ENCODE measurements around the gene VTCN1. TPM values are rescaled to one million over a fixed set of nuclear protein-coding genes. Genes with fewer than 3 reads are reported as not detected.

VTCN1 gene
- total RNA-seq, 1 experiment from 2014 or later, result not detected

DNA sequence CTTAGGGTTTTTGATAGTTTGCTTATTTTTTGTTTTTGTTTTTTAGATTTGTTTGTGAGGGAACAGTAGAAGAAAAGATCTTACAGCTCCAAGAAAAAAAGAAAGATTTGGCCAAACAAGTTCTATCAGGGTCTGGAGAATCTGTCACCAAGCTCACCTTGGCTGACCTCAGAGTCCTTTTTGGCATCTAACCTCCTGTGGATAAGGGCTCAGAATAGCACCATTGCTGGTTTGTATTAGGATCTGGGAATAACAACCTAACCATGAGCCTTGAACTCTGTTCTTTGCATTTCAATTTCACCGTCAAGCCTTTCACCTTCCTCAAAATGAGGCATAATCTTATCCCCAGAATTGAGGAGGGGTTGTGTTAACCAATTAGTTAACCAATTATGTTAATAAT is 109.4 kb downstream of the VTCN1 start:
- Histone ChIP-seq H3K27me3 (ENCODE audit: control insufficient read depth, insufficient read depth, low read length) (no peaks in the 10 kb centered on the region), H3K4me1 (ENCODE audit: control insufficient read depth, insufficient read depth, low read length) (no peaks in the 10 kb centered on the region), H3K36me3 (ENCODE audit: control insufficient read depth, insufficient read depth, low read length) (no peaks in the 10 kb centered on the region; the same call in 1 of the 2 replicates), H3K9me3 (ENCODE audit: control insufficient read depth, insufficient read depth, low read depth, low read length) (no peaks in the 10 kb centered on the region), H3K4me3 (ENCODE audit: low read depth in 2 of 2, low read length in 2 of 2) (no peak overlapping the region), H3K27ac (ENCODE audit: low read length) (no peak overlapping the region)
- in situ Hi-C loops (cut with HindIII; ENCODE audit: low pct_unique_long_range_greater_than_20kb, low sequenced_read_pairs), result no loop called here
- no TSS peak for BruUV-seq (replicated peaks)
- ATAC-seq (no peak), DNase-seq (ENCODE audit: low read depth, low spot score) (no peak)
- TF ChIP-seq SIN3A (IDR thresholded peaks at IDR 0.05; ENCODE audit: borderline replicate concordance, insufficient read depth, low read depth, low read length) (no peak), TCF7L2 (IDR thresholded peaks at IDR 0.05; ENCODE audit: low read depth, low read length) (no peak), POLR2AphosphoS5 (IDR thresholded peaks at IDR 0.05; ENCODE audit: low read depth, low read length) (no peak), CTCF (IDR thresholded peaks at IDR 0.05) (no peak), REST (IDR thresholded peaks at IDR 0.05; ENCODE audit: insufficient read depth in 1 of 2, low read depth in 2 of 2, low read length in 1 of 2) (no peak)
- intact Hi-C loops (cut with micrococcal nuclease; ENCODE audit: unreplicated experiment), result no loop called here
- ChIA-PET POLR2A (no interaction called here), CTCF (no interaction called here)

DNA sequence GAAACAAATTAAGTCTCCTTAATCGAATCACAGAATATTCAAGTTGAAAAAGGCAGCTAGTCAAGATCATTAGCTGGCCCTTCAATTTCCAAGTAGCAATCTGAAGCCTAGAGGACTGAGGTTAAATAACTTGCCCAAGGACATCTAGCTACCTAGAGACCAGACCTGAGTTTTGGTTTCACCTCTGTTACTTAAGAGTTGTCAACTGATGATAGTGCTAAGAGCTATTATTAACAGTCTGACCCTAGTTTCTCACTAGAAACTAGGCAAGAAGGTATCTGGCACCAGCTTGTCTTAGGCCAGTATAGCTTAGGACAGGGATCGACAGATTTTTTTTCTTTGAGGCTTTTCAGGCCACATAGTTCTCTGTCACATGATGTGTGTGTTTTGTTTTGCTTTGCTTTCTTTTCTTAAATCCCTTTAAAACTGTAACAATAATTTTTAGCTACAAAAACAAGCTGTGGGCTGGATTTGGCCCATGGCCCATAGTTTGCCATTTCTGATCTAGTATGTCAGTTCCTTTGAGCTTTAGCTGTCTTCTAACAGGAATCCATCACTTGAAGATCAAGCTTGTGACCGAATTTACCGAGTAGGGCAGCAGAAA is 112.3 kb downstream of the VTCN1 start:
- H3K9me3 ChIP-seq (ENCODE audit: control insufficient read depth, insufficient read depth, low read depth, low read length), result no peaks in the 10 kb centered on the region
- H3K4me3 ChIP-seq (ENCODE audit: low read depth in 2 of 2, low read length in 2 of 2), result no peak overlapping the region
- ATAC-seq, result no peak
- no TSS peak for BruUV-seq (replicated peaks)
- CTCF ChIA-PET, result no interaction called here
- POLR2A ChIA-PET, result no interaction called here
- TF ChIP-seq CTCF (IDR thresholded peaks at IDR 0.05), result no peak
- TF ChIP-seq SIN3A (IDR thresholded peaks at IDR 0.05; ENCODE audit: borderline replicate concordance, insufficient read depth, low read depth, low read length), result no peak
- TF ChIP-seq REST (IDR thresholded peaks at IDR 0.05; ENCODE audit: insufficient read depth in 1 of 2, low read depth in 2 of 2, low read length in 1 of 2), result no peak
- no peak for TF ChIP-seq TCF7L2 (IDR thresholded peaks at IDR 0.05; ENCODE audit: low read depth, low read length)
- no peak for TF ChIP-seq POLR2AphosphoS5 (IDR thresholded peaks at IDR 0.05; ENCODE audit: low read depth, low read length)
- H3K27ac ChIP-seq (ENCODE audit: low read length), result no peak overlapping the region
- DNase-seq (ENCODE audit: low read depth, low spot score), result no peak
- no peaks in the 10 kb centered on the region for H3K27me3 ChIP-seq (ENCODE audit: control insufficient read depth, insufficient read depth, low read length)
- in situ Hi-C loops (cut with HindIII; ENCODE audit: low pct_unique_long_range_greater_than_20kb, low sequenced_read_pairs) (no loop called here), intact Hi-C loops (cut with micrococcal nuclease; ENCODE audit: unreplicated experiment) (no loop called here)
- H3K4me1 ChIP-seq (ENCODE audit: control insufficient read depth, insufficient read depth, low read length), result no peaks in the 10 kb centered on the region
- H3K36me3 ChIP-seq (ENCODE audit: control insufficient read depth, insufficient read depth, low read length), result peaks cover 3% of the 10 kb centered on the region; the same call in 1 of the 2 replicates

Measured in Panc1 (cell line).